Hepatocyte (in vitro differentiated cells): ENCODE data around the gene CGREF1.

Experiments used
- CTCF ChIP-seq: fragments of 200-600 bp; sonication (generic); IDR thresholded peaks from 2 replicates; pipeline ENCODE4 v1.5.1; 2016; ENCODE audit warnings: antibody characterized with exemption, mild to moderate bottlenecking; ENCODE audit not compliant: poor library complexity
- EZH2phosphoT487 ChIP-seq: fragments of 200-600 bp; sonication (generic); IDR thresholded peaks from one replicate; pipeline ENCODE4 v1.6.1; 2018; ENCODE audit warnings: antibody characterized with exemption, mild to moderate bottlenecking, low read depth, moderate library complexity; ENCODE audit not compliant: unreplicated experiment, severe bottlenecking

- TF ChIP-seq CTCF (no peak), EZH2phosphoT487 (no peak)
These were observed 46.0 kb downstream of the CGREF1 start for GRCh38 chr2:27072920-27073319.
